H1 (cell line): ENCODE data around the gene DRAXIN. TPM values are rescaled to one million over a fixed set of nuclear protein-coding genes. Genes with fewer than 3 reads are reported as not detected.
A peak's percentile ranks its signal among the peaks of the same experiment; 100 is the strongest.

ENCODE experiments used
- ASH2L ChIP-seq: fragments of 200-600, 300-600 bp; sonication (generic); IDR thresholded peaks from one replicate; pipeline ENCODE4 v1.7.1; 2017; ENCODE audit warnings: low read length
- CBX5 ChIP-seq: fragments of 300-800, 300-1000 bp; sonication (generic); IDR thresholded peaks from 2 replicates; pipeline ENCODE4 v1.7.1; 2016; ENCODE audit warnings: antibody characterized with exemption, low read length, low read depth
- CHD1 ChIP-seq: IDR thresholded peaks from 2 replicates; pipeline ENCODE4 v1.6.1; 2012; ENCODE audit warnings: low read depth, low read length, improper control_type of control experiment
- EGR1 ChIP-seq: IDR thresholded peaks from 2 replicates; pipeline ENCODE4 v1.6.1; 2011; ENCODE audit warnings: low read depth, low read length, borderline replicate concordance
- GTF2F1 ChIP-seq: IDR thresholded peaks from 2 replicates; pipeline ENCODE4 v1.6.1; 2012; ENCODE audit warnings: low read depth, low read length, improper control_type of control experiment, borderline replicate concordance
- JUN ChIP-seq: IDR thresholded peaks from 2 replicates; pipeline ENCODE4 v1.6.1; 2011; ENCODE audit warnings: low read depth, mild to moderate bottlenecking, improper control_type of control experiment, low read length
- KDM1A ChIP-seq: fragments of 200-600, 300-600 bp; sonication (generic); IDR thresholded peaks from 2 replicates; pipeline ENCODE4 v1.7.1; 2016; ENCODE audit warnings: mild to moderate bottlenecking, low read length, borderline replicate concordance
- KDM5A ChIP-seq: fragments of 200-600 bp; IDR thresholded peaks from 2 replicates; pipeline ENCODE4 v1.7.1; 2012; ENCODE audit warnings: mild to moderate bottlenecking, low read length, inconsistent platforms, mixed read lengths
- MAFK ChIP-seq: IDR thresholded peaks from 2 replicates; pipeline ENCODE4 v1.6.1; 2012; ENCODE audit warnings: low read depth, mild to moderate bottlenecking, improper control_type of control experiment, low read length
- POLR2A ChIP-seq, 2 experiments: IDR thresholded peaks; 1 replicate in 1 of 2; 2 replicates in 1 of 2; pipeline ENCODE4 v1.6.1; 2011; ENCODE audit warnings: low read depth in 2 of 2, low read length in 2 of 2, mild to moderate bottlenecking in 2 of 2; ENCODE audit errors: control extremely low read depth in 1 of 2
- POU5F1 ChIP-seq: IDR thresholded peaks from 2 replicates; pipeline ENCODE4 v1.6.1; 2011; ENCODE audit warnings: low read depth, mild to moderate bottlenecking, low read length, moderate library complexity
- RBBP5 ChIP-seq: IDR thresholded peaks from 2 replicates; pipeline ENCODE4 v1.7.1; 2012; ENCODE audit warnings: low read depth, mild to moderate bottlenecking, inconsistent platforms, low read length, moderate library complexity, borderline replicate concordance
- RXRA ChIP-seq: IDR thresholded peaks from 2 replicates; pipeline ENCODE4 v1.6.1; 2011; ENCODE audit warnings: low read depth, mild to moderate bottlenecking, low read length, moderate library complexity; ENCODE audit not compliant: insufficient read depth
- SAP30 ChIP-seq: fragments of 300-600 bp; sonication (generic); IDR thresholded peaks from 2 replicates; pipeline ENCODE4 v1.7.1; 2012; ENCODE audit warnings: low read length, moderate library complexity, mild to moderate bottlenecking, inconsistent platforms; ENCODE audit not compliant: insufficient read depth, insufficient replicate concordance
- SIRT6 ChIP-seq: IDR thresholded peaks from one replicate; pipeline ENCODE4 v1.7.1; 2012; ENCODE audit warnings: low read length, inconsistent platforms
- SRF ChIP-seq: IDR thresholded peaks from 2 replicates; pipeline ENCODE4 v1.6.1; 2011; ENCODE audit warnings: mild to moderate bottlenecking, low read depth, low read length, moderate library complexity
- SUZ12 ChIP-seq: fragments of 200-600 bp; sonication (generic); IDR thresholded peaks from 2 replicates; pipeline ENCODE4 v1.6.1; 2012; ENCODE audit warnings: mild to moderate bottlenecking, inconsistent platforms, low read length, moderate library complexity, mixed read lengths
- TBP ChIP-seq: IDR thresholded peaks from 2 replicates; pipeline ENCODE4 v1.6.1; 2011; ENCODE audit warnings: low read depth, low read length, improper control_type of control experiment
- polyA plus RNA-seq, 7 experiments: library from polyadenylated mRNA; depleted of rRNA in 3 of 7; stranded (reverse) in 5 of 7; unstranded in 2 of 7; fragments of >200 nt in 5 of 7; fragments of 200-250 nt in 2 of 7; gene quantifications; 1 replicate in 5 of 7; 2 replicates in 1 of 7; 4 replicates in 1 of 7; pipeline versions ENCODE4 v1.2.1 to v1.2.3, GENCODE V29; 2011 to 2013; ENCODE audit warnings: missing spikeins in 2 of 7, mixed read lengths in 2 of 7
- total RNA-seq: library from RNA; stranded (reverse); fragmentation: NEBNext Ultra II Directional; extraction: Animal tissue kit (Norgen Biotek cat#: 25700); gene quantifications from 2 replicates; pipeline ENCODE4 v1.2.1, GENCODE V29; 2021
- TF ChIP-seq, protein P1 (sequence below): IDR thresholded peaks from 2 replicates; pipeline ENCODE4 v1.6.1; 2012; ENCODE audit warnings: inconsistent platforms

The DRAXIN gene
- total and polyA plus RNA-seq, 2 of the 8 experiments (the other 6 are each of a cell fraction or from before 2014, with no cell fraction given), result 4.6 to 17.6 TPM

DNA sequence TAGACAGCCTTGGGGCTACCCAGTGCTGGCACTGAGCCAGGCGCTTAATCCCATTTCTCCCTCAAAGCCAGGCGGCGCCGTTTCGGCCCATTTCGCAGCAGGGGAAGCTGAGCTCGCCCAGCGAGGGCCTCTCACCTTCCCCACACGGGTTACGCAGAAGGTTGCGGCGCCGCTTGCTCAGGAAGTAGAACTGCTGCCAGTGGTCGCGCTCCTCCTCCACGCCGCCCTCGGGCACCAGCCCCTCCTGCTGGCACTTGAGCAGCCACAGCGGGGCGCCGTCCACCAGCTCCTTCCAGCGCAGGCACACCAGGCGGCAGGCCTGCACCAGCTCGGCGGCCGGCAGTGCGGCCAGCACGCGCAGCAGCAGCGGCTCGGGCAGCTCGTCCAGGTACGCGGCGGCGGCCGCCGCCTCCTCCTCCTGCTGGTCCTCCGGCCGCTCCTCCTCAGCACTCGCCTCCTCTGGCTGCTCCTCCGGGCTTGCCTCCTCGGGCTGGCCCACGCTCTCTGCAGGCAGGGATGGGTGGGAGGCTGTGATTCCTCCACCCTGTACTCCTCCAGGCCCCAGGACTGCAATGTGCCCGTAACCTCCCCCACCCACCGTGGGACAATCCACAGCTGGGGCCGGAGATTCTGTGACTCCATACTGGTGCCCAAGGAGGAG lies 41.0 kb upstream of the DRAXIN start (continued):
- TF ChIP-seq EGR1, result no peak
- no peak for TF ChIP-seq POU5F1
- no peak for TF ChIP-seq SUZ12
- no peak for TF ChIP-seq SAP30
- no peak for TF ChIP-seq CHD1
- no peak for TF ChIP-seq SRF
- TF ChIP-seq KDM1A, result peak; percentile 85
- no peak for TF ChIP-seq KDM5A
- no peak for TF ChIP-seq RXRA
- no peak for TF ChIP-seq CBX5
- no peak for TF ChIP-seq GTF2F1
- TF ChIP-seq SIRT6, result no peak
- TF ChIP-seq ASH2L, result no peak
- TF ChIP-seq POLR2A (IDR thresholded peaks at IDR 0.05; ENCODE audit: control extremely low read depth in 1 of 2, low read depth in 2 of 2, low read length in 2 of 2), result no peak
- TF ChIP-seq JUN, result no peak
- no peak for TF ChIP-seq TBP
- TF ChIP-seq, protein P1, sequence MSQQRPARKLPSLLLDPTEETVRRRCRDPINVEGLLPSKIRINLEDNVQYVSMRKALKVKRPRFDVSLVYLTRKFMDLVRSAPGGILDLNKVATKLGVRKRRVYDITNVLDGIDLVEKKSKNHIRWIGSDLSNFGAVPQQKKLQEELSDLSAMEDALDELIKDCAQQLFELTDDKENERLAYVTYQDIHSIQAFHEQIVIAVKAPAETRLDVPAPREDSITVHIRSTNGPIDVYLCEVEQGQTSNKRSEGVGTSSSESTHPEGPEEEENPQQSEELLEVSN, result no peak; the same call in 1 of the 2 replicates
- TF ChIP-seq MAFK, result no peak
- 0 out of 2 replicates have a peak, but pooled peaks have one; percentile 55 for TF ChIP-seq RBBP5
